SK-N-SH treated with all-trans-retinoic acid at 6 μM for 48 hours (cell line): ENCODE measurements around the gene HOMEZ.

Experiments used
- CSDC2 ChIP-seq: fragments of 250-450 bp; sonication (Bioruptor Pico); IDR thresholded peaks from 2 replicates; pipeline ENCODE4 v1.5.0; 2020; ENCODE audit warnings: mild to moderate bottlenecking, moderate library complexity
- TF ChIP-seq, protein P1 (sequence below): fragments of 250-450 bp; sonication (Bioruptor Pico); IDR thresholded peaks from 2 replicates; pipeline ENCODE4 v1.5.0; 2020; ENCODE audit warnings: mild to moderate bottlenecking, moderate library complexity

DNA sequence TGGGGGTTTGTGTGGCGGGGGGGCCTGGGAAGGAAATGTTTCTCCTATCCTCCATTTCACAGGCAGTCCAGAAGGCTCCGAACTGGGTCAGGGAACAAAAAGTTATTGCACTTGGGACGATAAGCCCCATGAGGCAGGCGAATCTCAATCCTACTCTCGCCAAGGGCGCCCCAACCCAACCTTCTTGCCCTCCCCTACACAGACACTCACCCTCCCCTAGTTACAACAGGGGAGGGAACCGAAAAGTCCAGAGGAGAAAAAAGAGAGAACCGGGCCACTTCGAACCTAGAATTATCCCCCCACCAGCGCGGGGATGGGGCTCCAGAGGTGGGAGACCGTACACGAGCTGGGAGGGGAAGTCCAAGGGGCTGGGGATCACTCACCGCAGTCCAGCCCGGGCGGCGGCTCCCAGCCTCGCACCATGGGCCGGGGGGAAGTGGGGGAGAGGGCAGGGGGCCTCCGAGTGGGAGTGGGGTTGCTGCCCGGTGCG is 357 bp downstream of the HOMEZ start:
- TF ChIP-seq, protein P1, sequence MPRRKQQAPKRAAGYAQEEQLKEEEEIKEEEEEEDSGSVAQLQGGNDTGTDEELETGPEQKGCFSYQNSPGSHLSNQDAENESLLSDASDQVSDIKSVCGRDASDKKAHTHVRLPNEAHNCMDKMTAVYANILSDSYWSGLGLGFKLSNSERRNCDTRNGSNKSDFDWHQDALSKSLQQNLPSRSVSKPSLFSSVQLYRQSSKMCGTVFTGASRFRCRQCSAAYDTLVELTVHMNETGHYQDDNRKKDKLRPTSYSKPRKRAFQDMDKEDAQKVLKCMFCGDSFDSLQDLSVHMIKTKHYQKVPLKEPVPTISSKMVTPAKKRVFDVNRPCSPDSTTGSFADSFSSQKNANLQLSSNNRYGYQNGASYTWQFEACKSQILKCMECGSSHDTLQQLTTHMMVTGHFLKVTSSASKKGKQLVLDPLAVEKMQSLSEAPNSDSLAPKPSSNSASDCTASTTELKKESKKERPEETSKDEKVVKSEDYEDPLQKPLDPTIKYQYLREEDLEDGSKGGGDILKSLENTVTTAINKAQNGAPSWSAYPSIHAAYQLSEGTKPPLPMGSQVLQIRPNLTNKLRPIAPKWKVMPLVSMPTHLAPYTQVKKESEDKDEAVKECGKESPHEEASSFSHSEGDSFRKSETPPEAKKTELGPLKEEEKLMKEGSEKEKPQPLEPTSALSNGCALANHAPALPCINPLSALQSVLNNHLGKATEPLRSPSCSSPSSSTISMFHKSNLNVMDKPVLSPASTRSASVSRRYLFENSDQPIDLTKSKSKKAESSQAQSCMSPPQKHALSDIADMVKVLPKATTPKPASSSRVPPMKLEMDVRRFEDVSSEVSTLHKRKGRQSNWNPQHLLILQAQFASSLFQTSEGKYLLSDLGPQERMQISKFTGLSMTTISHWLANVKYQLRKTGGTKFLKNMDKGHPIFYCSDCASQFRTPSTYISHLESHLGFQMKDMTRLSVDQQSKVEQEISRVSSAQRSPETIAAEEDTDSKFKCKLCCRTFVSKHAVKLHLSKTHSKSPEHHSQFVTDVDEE (CRISPR knock-in tag): no peak
- no peak for TF ChIP-seq CSDC2
